ENCODE data around the gene GNG3.
"Not testable (repeated sequence)": the region's sequence is repeated elsewhere in the genome, so short reads cannot be mapped to it uniquely, and the experiment has no call there.

GNG3 gene

DNA sequence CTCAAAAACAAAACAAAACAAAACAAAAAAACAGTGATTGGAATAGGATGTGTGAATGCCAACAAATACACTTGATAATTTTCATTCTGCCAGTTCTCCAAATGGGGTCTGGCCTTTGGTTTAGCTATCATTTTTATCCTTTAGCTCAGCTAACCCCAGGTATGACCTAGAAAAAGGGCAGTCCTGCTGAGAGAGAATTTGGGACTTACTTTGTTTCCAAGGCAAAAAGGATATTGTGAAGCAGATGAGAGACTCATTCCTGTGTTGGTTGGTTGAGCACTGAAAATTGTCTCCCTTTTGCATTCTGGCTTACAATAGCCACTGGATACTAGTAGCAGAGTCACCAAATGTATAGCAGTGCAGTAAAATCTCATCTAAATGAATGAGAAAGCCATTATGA is 29.7 kb downstream of the GNG3 start:
- H3K27me3 ChIP-seq (ENCODE audit: low read depth, low read length): no peaks in the 10 kb centered on the region
- H3K36me3 ChIP-seq (replicated peaks; ENCODE audit: low read depth, low read length): peaks cover 27% of the 10 kb centered on the region
- no peaks in the 10 kb centered on the region for H4K20me1 ChIP-seq (ENCODE audit: insufficient read depth, low read length)
- no peak overlapping the region for H3K4me3 ChIP-seq (ENCODE audit: low read length)
- H3K4me1 ChIP-seq (ENCODE audit: low read length): no peaks in the 10 kb centered on the region
- H3K79me2 ChIP-seq (ENCODE audit: low read length): peaks cover 8% of the 10 kb centered on the region; the same call in 1 of the 2 replicates
- no peak overlapping the region for H3K27ac ChIP-seq (ENCODE audit: low read length)
- H3K9me3 ChIP-seq (ENCODE audit: insufficient read depth, low read length): no peaks in the 10 kb centered on the region
- no peak overlapping the region for H3K4me2 ChIP-seq (ENCODE audit: low read length)
- H2AFZ ChIP-seq (ENCODE audit: low read depth, low read length): no peak overlapping the region
- no peak for TF ChIP-seq EZH2phosphoT487 (IDR thresholded peaks at IDR 0.05; ENCODE audit: low read depth)
- TF ChIP-seq, protein P1, sequence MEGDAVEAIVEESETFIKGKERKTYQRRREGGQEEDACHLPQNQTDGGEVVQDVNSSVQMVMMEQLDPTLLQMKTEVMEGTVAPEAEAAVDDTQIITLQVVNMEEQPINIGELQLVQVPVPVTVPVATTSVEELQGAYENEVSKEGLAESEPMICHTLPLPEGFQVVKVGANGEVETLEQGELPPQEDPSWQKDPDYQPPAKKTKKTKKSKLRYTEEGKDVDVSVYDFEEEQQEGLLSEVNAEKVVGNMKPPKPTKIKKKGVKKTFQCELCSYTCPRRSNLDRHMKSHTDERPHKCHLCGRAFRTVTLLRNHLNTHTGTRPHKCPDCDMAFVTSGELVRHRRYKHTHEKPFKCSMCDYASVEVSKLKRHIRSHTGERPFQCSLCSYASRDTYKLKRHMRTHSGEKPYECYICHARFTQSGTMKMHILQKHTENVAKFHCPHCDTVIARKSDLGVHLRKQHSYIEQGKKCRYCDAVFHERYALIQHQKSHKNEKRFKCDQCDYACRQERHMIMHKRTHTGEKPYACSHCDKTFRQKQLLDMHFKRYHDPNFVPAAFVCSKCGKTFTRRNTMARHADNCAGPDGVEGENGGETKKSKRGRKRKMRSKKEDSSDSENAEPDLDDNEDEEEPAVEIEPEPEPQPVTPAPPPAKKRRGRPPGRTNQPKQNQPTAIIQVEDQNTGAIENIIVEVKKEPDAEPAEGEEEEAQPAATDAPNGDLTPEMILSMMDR (IDR thresholded peaks at IDR 0.05; ENCODE audit: low read depth, low read length): no peak
- H3K9ac ChIP-seq (ENCODE audit: low read length): no peak overlapping the region

DNA sequence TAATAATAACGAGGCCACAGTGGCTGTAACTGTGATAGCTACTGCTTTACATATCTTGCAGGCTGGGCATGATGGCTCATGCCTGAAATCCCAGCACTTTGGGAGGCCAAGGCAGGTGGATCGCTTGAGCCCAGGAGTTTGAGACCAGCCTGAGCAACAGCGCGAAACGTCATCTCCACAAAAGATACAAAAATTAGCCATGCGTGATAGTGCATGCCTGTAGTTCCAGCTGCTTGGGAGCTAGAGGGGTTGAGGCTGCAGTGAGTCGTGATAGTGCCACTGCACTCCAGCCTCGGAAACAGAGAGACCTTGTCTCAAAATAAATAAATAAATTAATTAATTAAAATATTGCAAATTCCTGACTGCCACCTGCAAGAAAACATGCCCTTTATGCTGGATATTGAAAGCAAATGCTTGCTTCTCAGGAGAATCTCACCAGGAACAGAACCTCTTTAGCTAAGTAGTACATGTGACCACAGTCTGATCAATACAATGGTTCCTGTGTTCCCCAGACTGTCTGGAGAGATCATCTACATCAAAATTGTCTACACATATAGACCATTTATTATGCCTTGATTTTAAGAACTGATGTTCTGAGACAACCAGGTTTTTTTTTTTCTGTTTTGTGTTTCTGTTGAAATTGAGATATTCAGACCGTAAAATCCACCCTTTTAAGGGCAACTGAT is 40.1 kb downstream of the GNG3 start:
- TF ChIP-seq EZH2phosphoT487 (IDR thresholded peaks at IDR 0.05; ENCODE audit: low read depth): no peak
- TF ChIP-seq, protein P1 (IDR thresholded peaks at IDR 0.05; ENCODE audit: low read depth, low read length): no peak
- H3K9ac ChIP-seq (ENCODE audit: low read length): no peak overlapping the region
- H2AFZ ChIP-seq (ENCODE audit: low read depth, low read length): no peak overlapping the region
- no peak overlapping the region for H3K4me3 ChIP-seq (ENCODE audit: low read length)
- H3K27me3 ChIP-seq (ENCODE audit: low read depth, low read length): no peaks in the 10 kb centered on the region
- H3K27ac ChIP-seq (ENCODE audit: low read length): no peak overlapping the region
- no peak overlapping the region for H3K4me2 ChIP-seq (ENCODE audit: low read length)
- H3K9me3 ChIP-seq (ENCODE audit: insufficient read depth, low read length): no peaks in the 10 kb centered on the region
- H3K36me3 ChIP-seq (replicated peaks; ENCODE audit: low read depth, low read length): peaks cover 9% of the 10 kb centered on the region
- H3K4me1 ChIP-seq (ENCODE audit: low read length): no peaks in the 10 kb centered on the region
- no peaks in the 10 kb centered on the region for H3K79me2 ChIP-seq (ENCODE audit: low read length)
- no peaks in the 10 kb centered on the region for H4K20me1 ChIP-seq (ENCODE audit: insufficient read depth, low read length)

DNA sequence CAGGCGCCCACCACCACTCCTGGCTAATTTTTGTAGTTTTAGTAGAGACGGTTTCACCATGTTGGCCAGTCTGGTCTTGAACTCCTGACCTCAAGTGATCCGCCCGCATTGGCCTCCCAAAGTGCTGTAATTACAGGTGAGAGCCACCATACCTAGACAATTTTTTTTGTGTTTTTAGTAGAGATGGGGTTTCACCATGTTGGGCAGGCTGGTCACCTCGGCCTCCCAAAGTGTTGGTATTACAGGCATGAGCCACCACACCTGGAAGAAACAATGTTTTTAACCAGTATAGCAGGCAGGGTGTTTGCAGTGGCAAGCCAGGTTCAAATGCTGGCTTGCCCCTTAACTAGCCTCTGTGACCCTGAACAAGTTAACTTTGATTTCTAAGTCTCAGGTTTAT is 42.5 kb downstream of the GNG3 start:
- not testable (repeated sequence) for H3K4me2 ChIP-seq (ENCODE audit: low read length); H3K4me3 ChIP-seq (ENCODE audit: low read length); H4K20me1 ChIP-seq (ENCODE audit: insufficient read depth, low read length); H2AFZ ChIP-seq (ENCODE audit: low read depth, low read length); H3K9ac ChIP-seq (ENCODE audit: low read length); H3K4me1 ChIP-seq (ENCODE audit: low read length); H3K79me2 ChIP-seq (ENCODE audit: low read length); H3K36me3 ChIP-seq (replicated peaks; ENCODE audit: low read depth, low read length); H3K9me3 ChIP-seq (ENCODE audit: insufficient read depth, low read length); H3K27me3 ChIP-seq (ENCODE audit: low read depth, low read length); H3K27ac ChIP-seq (ENCODE audit: low read length)

DNA sequence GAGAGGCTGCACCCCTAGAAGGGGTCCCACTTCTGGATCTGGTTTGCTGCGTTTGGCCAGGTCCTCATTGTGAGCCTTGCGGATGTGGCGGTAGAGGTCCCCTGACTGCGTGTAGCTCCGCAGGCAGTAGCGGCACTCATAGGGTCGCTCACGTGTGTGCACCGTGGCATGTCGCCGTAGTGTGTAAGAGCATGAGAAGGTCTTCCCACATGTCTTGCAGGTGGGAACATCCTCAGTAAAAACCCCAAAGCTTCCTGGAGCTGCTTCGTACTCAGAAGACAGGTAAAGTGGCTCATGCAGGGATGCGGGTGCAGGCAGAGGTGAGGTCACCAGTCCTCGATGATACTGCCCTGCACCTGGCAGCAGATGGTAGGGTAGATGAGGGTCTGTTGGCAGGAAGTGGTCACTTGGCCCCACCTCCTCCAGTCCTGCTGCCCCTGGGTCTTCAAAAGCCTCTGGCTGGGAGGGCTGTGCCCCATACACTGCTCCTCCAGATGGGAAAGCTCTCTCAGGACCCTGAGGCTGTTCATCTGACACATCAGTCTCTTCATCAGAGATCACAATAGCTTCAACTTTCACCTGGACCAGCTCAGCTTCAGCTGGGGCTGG is 44.8 kb downstream of the GNG3 start:
- H3K27ac ChIP-seq (ENCODE audit: low read length): no peak overlapping the region

More for the DNA sequence above, 44.8 kb downstream of the GNG3 start:
- Histone ChIP-seq H3K9ac (ENCODE audit: low read length) (no peak overlapping the region), H3K4me3 (ENCODE audit: low read length) (no peak overlapping the region), H3K4me1 (ENCODE audit: low read length) (peaks cover 8% of the 10 kb centered on the region), H3K27me3 (ENCODE audit: low read depth, low read length) (no peaks in the 10 kb centered on the region), H3K79me2 (ENCODE audit: low read length) (no peaks in the 10 kb centered on the region), H2AFZ (ENCODE audit: low read depth, low read length) (no peak overlapping the region), H3K36me3 (replicated peaks; ENCODE audit: low read depth, low read length) (peaks cover 9% of the 10 kb centered on the region), H3K4me2 (ENCODE audit: low read length) (no peak overlapping the region), H3K9me3 (ENCODE audit: insufficient read depth, low read length) (no peaks in the 10 kb centered on the region), H4K20me1 (ENCODE audit: insufficient read depth, low read length) (no peaks in the 10 kb centered on the region)
- no peak for TF ChIP-seq EZH2phosphoT487 (IDR thresholded peaks at IDR 0.05; ENCODE audit: low read depth)
- TF ChIP-seq, protein P1 (IDR thresholded peaks at IDR 0.05; ENCODE audit: low read depth, low read length): no peak

Measured in OCI-LY3 (cell line).